ENCODE measurements around the gene UVSSA.

Gene UVSSA

GRCh38 chr4:1373892-1374705, 27.1 kb downstream of the UVSSA start:
- in situ Hi-C loops (cut with MboI; ENCODE audit: low sequenced_read_pairs, unreplicated experiment): no loop called here
- TF ChIP-seq CTCF (IDR thresholded peaks at IDR 0.05; ENCODE audit: borderline replicate concordance, control extremely low read depth, extremely low read depth, insufficient read depth, missing control alignments): no peak
- DNase-seq (ENCODE audit: low spot score): no peak

- DNase-seq (ENCODE audit: low spot score): no peak
- TF ChIP-seq CTCF (IDR thresholded peaks at IDR 0.05; ENCODE audit: borderline replicate concordance, control extremely low read depth, extremely low read depth, insufficient read depth, missing control alignments): no peak
- in situ Hi-C loops (cut with MboI; ENCODE audit: low sequenced_read_pairs, unreplicated experiment): no loop called here
These were observed 27.7 kb downstream of the UVSSA start for GRCh38 chr4:1374706-1375045.

- TF ChIP-seq CTCF (IDR thresholded peaks at IDR 0.05; ENCODE audit: borderline replicate concordance, control extremely low read depth, extremely low read depth, insufficient read depth, missing control alignments): no peak
- in situ Hi-C loops (cut with MboI; ENCODE audit: low sequenced_read_pairs, unreplicated experiment): no loop called here
- no peak for DNase-seq (ENCODE audit: low spot score)
These were observed 28.2 kb downstream of the UVSSA start for GRCh38 chr4:1375051-1375721.

GRCh38 chr4:1375761-1376322, 28.8 kb downstream of the UVSSA start:
- no peak for TF ChIP-seq CTCF (IDR thresholded peaks at IDR 0.05; ENCODE audit: borderline replicate concordance, control extremely low read depth, extremely low read depth, insufficient read depth, missing control alignments)
- DNase-seq (ENCODE audit: low spot score): no peak
- in situ Hi-C loops (cut with MboI; ENCODE audit: low sequenced_read_pairs, unreplicated experiment): no loop called here

GRCh38 chr4:1376391-1376840, 29.4 kb downstream of the UVSSA start:
- in situ Hi-C loops (cut with MboI; ENCODE audit: low sequenced_read_pairs, unreplicated experiment): no loop called here
- no peak for TF ChIP-seq CTCF (IDR thresholded peaks at IDR 0.05; ENCODE audit: borderline replicate concordance, control extremely low read depth, extremely low read depth, insufficient read depth, missing control alignments)

GRCh38 chr4:1376841-1377605, 30.0 kb downstream of the UVSSA start:
- no peak for DNase-seq (ENCODE audit: low spot score)
- in situ Hi-C loops (cut with MboI; ENCODE audit: low sequenced_read_pairs, unreplicated experiment): no loop called here

More at GRCh38 chr4:1376391-1376840, 29.4 kb downstream of the UVSSA start:
- DNase-seq (ENCODE audit: low spot score): no peak

More at GRCh38 chr4:1376841-1377605, 30.0 kb downstream of the UVSSA start:
- TF ChIP-seq CTCF (IDR thresholded peaks at IDR 0.05; ENCODE audit: borderline replicate concordance, control extremely low read depth, extremely low read depth, insufficient read depth, missing control alignments): no peak

Data from GM13976 (cell line).